Neutrophil (primary cell): Measurements from ENCODE around the gene SCRN1.

ENCODE experiments used
- H3K27ac ChIP-seq: fragments of 200-600 bp; sonication (generic); 2 replicates; pipeline ENCODE4 v1.5.1; 2016; ENCODE audit warnings: mild to moderate bottlenecking, moderate library complexity
- H3K27me3 ChIP-seq: fragments of 200-600 bp; sonication (generic); 2 replicates; pipeline ENCODE4 v1.6.0; 2016; ENCODE audit warnings: mild to moderate bottlenecking
- H3K36me3 ChIP-seq: fragments of 200-600 bp; sonication (generic); 2 replicates; pipeline ENCODE4 v1.5.1; 2017
- H3K4me1 ChIP-seq, 2 experiments: fragments of 200-600 bp in 1 of 2; sonication (generic) in 1 of 2; 1 replicate in 1 of 2; 2 replicates in 1 of 2; pipeline versions ENCODE4 v1.5.1 to v1.6.1; 2013 to 2016; ENCODE audit warnings: low read depth in 1 of 2, low read length in 1 of 2, mild to moderate bottlenecking in 1 of 2, moderate library complexity in 1 of 2; ENCODE audit not compliant: control insufficient read depth in 1 of 2, insufficient read depth in 1 of 2
- H3K4me3 ChIP-seq, 2 experiments: fragments of 200-600 bp in 1 of 2; sonication (generic) in 1 of 2; 1 replicate in 1 of 2; 2 replicates in 1 of 2; pipeline ENCODE4 v1.5.1; 2013 to 2016; ENCODE audit warnings: low read depth in 1 of 2, low read length in 1 of 2, mild to moderate bottlenecking in 1 of 2, moderate library complexity in 1 of 2
- H3K9me3 ChIP-seq: fragments of 200-600 bp; sonication (generic); 2 replicates; pipeline ENCODE4 v1.5.1; 2016
- CTCF ChIP-seq: fragments of 200-600 bp; sonication (generic); IDR thresholded peaks from 2 replicates; pipeline ENCODE4 v1.5.1; 2016; ENCODE audit warnings: antibody characterized with exemption

The SCRN1 gene

GRCh38 chr7:29888006-29888405, 101.6 kb downstream of the SCRN1 start:
- H3K36me3 ChIP-seq, result no peaks in the 10 kb centered on the region

GRCh38 chr7:29886827-29887226, 102.8 kb downstream of the SCRN1 start:
- Histone ChIP-seq H3K27me3 (peaks cover 35% of the 10 kb centered on the region), H3K4me1 (no peaks in the 10 kb centered on the region), H3K9me3 (no peaks in the 10 kb centered on the region), H3K36me3 (no peaks in the 10 kb centered on the region), H3K4me3 (no peak overlapping the region), H3K27ac (no peak overlapping the region)
- TF ChIP-seq CTCF, result no peak

More at GRCh38 chr7:29888006-29888405, 101.6 kb downstream of the SCRN1 start:
- H3K4me3 ChIP-seq, result no peak overlapping the region
- no peaks in the 10 kb centered on the region for H3K9me3 ChIP-seq
- no peaks in the 10 kb centered on the region for H3K4me1 ChIP-seq
- peaks cover 27% of the 10 kb centered on the region for H3K27me3 ChIP-seq
- no peak for TF ChIP-seq CTCF
- H3K27ac ChIP-seq, result no peak overlapping the region

GRCh38 chr7:29885626-29886025, 104.0 kb downstream of the SCRN1 start:
- H3K27me3 ChIP-seq, result peaks cover 35% of the 10 kb centered on the region
- no peak overlapping the region for H3K4me3 ChIP-seq
- H3K27ac ChIP-seq, result no peak overlapping the region
- no peaks in the 10 kb centered on the region for H3K36me3 ChIP-seq
- no peak for TF ChIP-seq CTCF
- H3K4me1 ChIP-seq, result no peaks in the 10 kb centered on the region
- no peaks in the 10 kb centered on the region for H3K9me3 ChIP-seq

GRCh38 chr7:29884399-29885272, 105.0 kb downstream of the SCRN1 start:
- Histone ChIP-seq H3K4me3 (no peak overlapping the region), H3K27ac (no peak overlapping the region), H3K36me3 (no peaks in the 10 kb centered on the region), H3K9me3 (no peaks in the 10 kb centered on the region), H3K4me1 (no peaks in the 10 kb centered on the region), H3K27me3 (peaks cover 35% of the 10 kb centered on the region)
- no peak for TF ChIP-seq CTCF

- H3K27me3 ChIP-seq, result peaks cover 35% of the 10 kb centered on the region
Observed at GRCh38 chr7:29883462-29884398, 105.9 kb downstream of the SCRN1 start.

More at GRCh38 chr7:29883462-29884398, 105.9 kb downstream of the SCRN1 start:
- no peak overlapping the region for H3K27ac ChIP-seq
- no peak overlapping the region for H3K4me3 ChIP-seq
- H3K4me1 ChIP-seq, result no peaks in the 10 kb centered on the region
- TF ChIP-seq CTCF, result no peak
- H3K36me3 ChIP-seq, result no peaks in the 10 kb centered on the region
- no peaks in the 10 kb centered on the region for H3K9me3 ChIP-seq
